Measurements from ENCODE around the gene HOXC5. TPM values are rescaled to one million over a fixed set of nuclear protein-coding genes. Genes with fewer than 3 reads are reported as not detected.

The HOXC5 gene
- total RNA-seq, 1 experiment from 2014 or later, result not detected

DNA sequence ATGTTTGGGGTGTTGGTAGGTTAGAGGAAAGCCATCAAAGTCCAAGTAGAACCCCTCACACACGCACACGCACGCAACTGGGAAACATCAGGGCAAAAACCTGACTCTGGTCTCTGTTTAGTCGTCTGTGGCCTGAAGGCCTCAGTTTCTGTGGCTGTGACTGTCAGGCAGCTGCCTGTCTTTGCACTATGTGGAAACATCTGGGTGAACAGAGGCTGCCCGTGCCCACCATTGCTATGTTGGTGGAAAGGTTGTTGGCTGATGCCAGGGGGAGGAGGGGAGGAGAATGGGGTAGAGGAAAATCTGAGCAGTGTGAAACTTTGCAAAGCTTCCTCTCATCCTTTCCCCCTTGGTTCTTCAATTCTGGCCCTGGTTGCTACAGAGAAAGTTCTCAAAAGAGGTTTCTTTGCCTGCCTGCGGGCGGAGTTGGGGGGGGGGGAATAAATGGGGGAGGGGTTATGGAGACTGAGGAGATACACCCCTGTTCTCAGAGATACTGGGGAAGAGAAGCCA, 40.4 kb upstream of the HOXC5 start:
- peak overlapping the region in 1 of 2 experiments; percentile 42; a peak in 1 of 5 replicates for H3K4me3 Mint-ChIP-seq

More for the DNA sequence above, 40.4 kb upstream of the HOXC5 start:
- no peak overlapping the region for H3K23ac ChIP-seq (ENCODE audit: insufficient read length, low read depth, low read length)
- H3K23me2 ChIP-seq (ENCODE audit: insufficient read length, low read depth, low read length, poor library complexity, severe bottlenecking), result no peaks in the 10 kb centered on the region
- H3K4ac ChIP-seq (ENCODE audit: low read depth, low read length), result no peak overlapping the region
- no peak overlapping the region for H3T11ph ChIP-seq (ENCODE audit: low read length)
- H3K27ac Mint-ChIP-seq, result no peak overlapping the region
- no peaks in the 10 kb centered on the region for H3K9me3 ChIP-seq (ENCODE audit: control insufficient read depth, low read depth, low read length)
- H4K20me1 ChIP-seq (ENCODE audit: control insufficient read depth, insufficient read depth, insufficient read length), result no peaks in the 10 kb centered on the region
- no peak overlapping the region for H3K56ac ChIP-seq (ENCODE audit: insufficient read length, low read depth, low read length)
- no peak overlapping the region for H3K14ac ChIP-seq (ENCODE audit: insufficient read depth, low read length)
- H2BK5ac ChIP-seq (ENCODE audit: insufficient read length, low read length), result no peak overlapping the region
- H2AK5ac ChIP-seq (ENCODE audit: insufficient read length, low read length), result no peak overlapping the region
- H3K79me1 ChIP-seq (ENCODE audit: insufficient read depth, low read depth, low read length, poor library complexity, severe bottlenecking), result no peaks in the 10 kb centered on the region
- no peak overlapping the region for H2BK15ac ChIP-seq (ENCODE audit: low read depth, low read length)
- no peaks in the 10 kb centered on the region; a peak in 1 of 5 replicates for H3K9me3 Mint-ChIP-seq
- no peak overlapping the region for H3K27ac ChIP-seq (ENCODE audit: insufficient read length, low read depth, low read length)
- H2BK120ac ChIP-seq (ENCODE audit: low read depth, low read length, poor library complexity, severe bottlenecking), result no peak overlapping the region
- no peak overlapping the region for H2AFZ ChIP-seq (ENCODE audit: low read length)
- no peak overlapping the region for H3K9ac ChIP-seq (ENCODE audit: extremely low read depth, insufficient read length, low read length)
- H2BK12ac ChIP-seq (ENCODE audit: insufficient read length, low read depth, low read length), result no peak overlapping the region
- TF ChIP-seq, protein P1, sequence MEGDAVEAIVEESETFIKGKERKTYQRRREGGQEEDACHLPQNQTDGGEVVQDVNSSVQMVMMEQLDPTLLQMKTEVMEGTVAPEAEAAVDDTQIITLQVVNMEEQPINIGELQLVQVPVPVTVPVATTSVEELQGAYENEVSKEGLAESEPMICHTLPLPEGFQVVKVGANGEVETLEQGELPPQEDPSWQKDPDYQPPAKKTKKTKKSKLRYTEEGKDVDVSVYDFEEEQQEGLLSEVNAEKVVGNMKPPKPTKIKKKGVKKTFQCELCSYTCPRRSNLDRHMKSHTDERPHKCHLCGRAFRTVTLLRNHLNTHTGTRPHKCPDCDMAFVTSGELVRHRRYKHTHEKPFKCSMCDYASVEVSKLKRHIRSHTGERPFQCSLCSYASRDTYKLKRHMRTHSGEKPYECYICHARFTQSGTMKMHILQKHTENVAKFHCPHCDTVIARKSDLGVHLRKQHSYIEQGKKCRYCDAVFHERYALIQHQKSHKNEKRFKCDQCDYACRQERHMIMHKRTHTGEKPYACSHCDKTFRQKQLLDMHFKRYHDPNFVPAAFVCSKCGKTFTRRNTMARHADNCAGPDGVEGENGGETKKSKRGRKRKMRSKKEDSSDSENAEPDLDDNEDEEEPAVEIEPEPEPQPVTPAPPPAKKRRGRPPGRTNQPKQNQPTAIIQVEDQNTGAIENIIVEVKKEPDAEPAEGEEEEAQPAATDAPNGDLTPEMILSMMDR (conservative IDR thresholded peaks at IDR 0.05), result no peak
- no peaks in the 10 kb centered on the region for H3K79me2 ChIP-seq (ENCODE audit: insufficient read depth, low read length)
- H3K4me2 ChIP-seq (ENCODE audit: insufficient read depth, insufficient read length, low read length), result no peak overlapping the region
- no CpG with 5 or more reads among the region's 7 CpGs for WGBS (ENCODE audit: extremely low coverage, insufficient read length, low lambda C conversion rate)
- H2BK20ac ChIP-seq (ENCODE audit: low read depth, low read length, poor library complexity, severe bottlenecking), result no peak overlapping the region
- H4K5ac ChIP-seq (ENCODE audit: insufficient read length, low read depth, low read length), result no peak overlapping the region
- peaks cover 99% of the 10 kb centered on the region for H3K27me3 ChIP-seq (ENCODE audit: insufficient read depth, low read length)
- H3K36me3 Mint-ChIP-seq (ENCODE audit: insufficient read depth in 1 of 3, low read depth in 3 of 3), result no peaks in the 10 kb centered on the region
- H4K91ac ChIP-seq (ENCODE audit: insufficient read length, low read depth, low read length), result no peak overlapping the region
- no peak overlapping the region for H4K8ac ChIP-seq (replicated peaks; ENCODE audit: insufficient read length, low read depth, low read length)
- peaks cover 100% of the 10 kb centered on the region for H3K27me3 Mint-ChIP-seq (ENCODE audit: low read depth)
- H3K4me1 Mint-ChIP-seq, result peaks cover 7 to 26% of the 10 kb centered on the region in 2 experiments
- no peaks in the 10 kb centered on the region for H3K4me1 ChIP-seq (ENCODE audit: insufficient read depth, low read length)
- DNase-seq, result no peak
- no peak overlapping the region for H3K18ac ChIP-seq (ENCODE audit: insufficient read length, low read depth, low read length)
